CD14-positive monocyte (primary cell): Measurements from ENCODE around the gene TLCD3B. TPM values are rescaled to one million over a fixed set of nuclear protein-coding genes. Genes with fewer than 3 reads are reported as not detected.

Source experiments
- DNase-seq, 3 donors: peaks; one replicate each; pipeline ENCODE4 v3.0.0-alpha.2; 2011 to 2022
- H2AFZ ChIP-seq: 2 replicates; pipeline ENCODE4 v1.6.0; 2012; ENCODE audit warnings: mild to moderate bottlenecking, low read depth, low read length, inconsistent platforms; ENCODE audit not compliant: insufficient read depth, poor library complexity, severe bottlenecking
- H3K27ac ChIP-seq, 2 donors: 1 replicate in 1 of 2; 2 replicates in 1 of 2; pipeline ENCODE4 v1.5.1; 2012 to 2013; ENCODE audit warnings: low read length in 2 of 2, control low read depth in 1 of 2, inconsistent platforms in 1 of 2, low read depth in 1 of 2, mild to moderate bottlenecking in 1 of 2
- H3K27me3 ChIP-seq, 2 donors: one replicate each; pipeline versions ENCODE4 v1.6.0 to v1.6.1; 2011 to 2013; ENCODE audit warnings: low read length in 2 of 2; ENCODE audit not compliant: control insufficient read depth in 2 of 2, insufficient read depth in 2 of 2
- H3K36me3 ChIP-seq, 2 donors: replicated peaks in 1 of 2; 1 replicate in 1 of 2; 2 replicates in 1 of 2; pipeline versions ENCODE4 v1.5.1 to v1.6.1; 2012 to 2013; ENCODE audit warnings: low read length in 2 of 2, control low read depth in 1 of 2, inconsistent platforms in 1 of 2, mild to moderate bottlenecking in 1 of 2; ENCODE audit not compliant: insufficient read depth in 2 of 2, control insufficient read depth in 1 of 2
- H3K4me1 ChIP-seq, 2 donors: 1 replicate in 1 of 2; 2 replicates in 1 of 2; pipeline versions ENCODE4 v1.5.1 to v1.6.1; 2012 to 2013; ENCODE audit warnings: low read length in 2 of 2, control low read depth in 1 of 2, inconsistent platforms in 1 of 2, mild to moderate bottlenecking in 1 of 2, moderate library complexity in 1 of 2; ENCODE audit not compliant: insufficient read depth in 2 of 2, control insufficient read depth in 1 of 2
- H3K4me2 ChIP-seq: replicated peaks from 2 replicates; pipeline ENCODE3; 2012; ENCODE audit warnings: low read length, moderate library complexity, mild to moderate bottlenecking; ENCODE audit not compliant: poor library complexity, severe bottlenecking; ENCODE audit errors: extremely low read depth
- H3K4me3 ChIP-seq, 3 experiments: fragments of 200-600 bp in 1 of 3; sonication (generic) in 1 of 3; replicated peaks in 1 of 3; 1 replicate in 2 of 3; 2 replicates in 1 of 3; pipeline ENCODE4 v1.5.1; 2011 to 2013; ENCODE audit warnings: low read length in 3 of 3, mild to moderate bottlenecking in 3 of 3, control low read depth in 2 of 3, low read depth in 2 of 3, inconsistent platforms in 1 of 3, moderate library complexity in 1 of 3
- H3K79me2 ChIP-seq: 2 replicates; pipeline ENCODE4 v1.6.0; 2012; ENCODE audit warnings: mild to moderate bottlenecking, control low read depth, inconsistent platforms, low read length, moderate library complexity; ENCODE audit not compliant: insufficient read depth
- H3K9ac ChIP-seq: 2 replicates; pipeline ENCODE4 v1.6.0; 2017; ENCODE audit warnings: low read length, mild to moderate bottlenecking; ENCODE audit not compliant: insufficient read depth, poor library complexity, severe bottlenecking
- H3K9me3 ChIP-seq, 2 donors: replicated peaks in 1 of 2; 1 replicate in 1 of 2; 2 replicates in 1 of 2; pipeline versions ENCODE4 v1.5.1 to v1.6.1; 2012 to 2013; ENCODE audit warnings: low read length in 2 of 2, control low read depth in 1 of 2; ENCODE audit not compliant: control insufficient read depth in 1 of 2, insufficient read depth in 1 of 2
- H4K20me1 ChIP-seq: 2 replicates; pipeline ENCODE4 v1.6.0; 2012; ENCODE audit warnings: mild to moderate bottlenecking, low read length, control low read depth, moderate library complexity; ENCODE audit not compliant: insufficient read depth
- H3K27ac Mint-ChIP-seq, 7 donors: one replicate each; pipeline ENCODE4 v1.8.0; 2020; ENCODE audit warnings: mild to moderate bottlenecking in 7 of 7, mixed read lengths in 7 of 7, moderate library complexity in 6 of 7, inconsistent platforms in 2 of 7
- H3K27me3 Mint-ChIP-seq, 3 donors: one replicate each; pipeline ENCODE4 v1.8.0; 2021 to 2022; ENCODE audit warnings: low read depth in 3 of 3, mild to moderate bottlenecking in 3 of 3, mixed read lengths in 3 of 3, moderate library complexity in 3 of 3, inconsistent platforms in 1 of 3
- H3K36me3 Mint-ChIP-seq, 2 donors: one replicate each; pipeline ENCODE4 v1.8.0; 2020; ENCODE audit warnings: mixed read lengths in 2 of 2, inconsistent platforms in 1 of 2, mild to moderate bottlenecking in 1 of 2
- H3K4me1 Mint-ChIP-seq: one replicate; pipeline ENCODE4 v1.8.0; 2020; ENCODE audit warnings: mild to moderate bottlenecking, mixed read lengths
- H3K4me3 Mint-ChIP-seq, 2 donors: one replicate each; pipeline ENCODE4 v1.8.0; 2020; ENCODE audit warnings: mild to moderate bottlenecking in 2 of 2, mixed read lengths in 2 of 2, moderate library complexity in 1 of 2
- H3K9me3 Mint-ChIP-seq, 7 donors: one replicate each; pipeline ENCODE4 v1.8.0; 2020 to 2022; ENCODE audit warnings: mixed read lengths in 7 of 7, mild to moderate bottlenecking in 6 of 7, moderate library complexity in 6 of 7, inconsistent platforms in 2 of 7
- WGBS: methylation state at CpG from one replicate; pipeline ENCODE4 v1.1.5; 2013; ENCODE audit warnings: missing lambda C conversion rate; ENCODE audit not compliant: insufficient coverage; 5-methylcytosine and 5-hydroxymethylcytosine counted together
- intact Hi-C, 2 donors: fragments of 100-400 bp; cut with micrococcal nuclease; formaldehyde crosslinking; loops; one replicate each; pipeline versions ENCODE4 v1.15.0 to v1.15.1; 2023
- polyA plus RNA-seq, 3 donors: library from polyadenylated mRNA; depleted of rRNA in 1 of 3; unstranded in 2 of 3; stranded (reverse) in 1 of 3; fragments of 300-500 nt in 2 of 3; fragments of >200 nt in 1 of 3; fragmentation: Illumina TruSeq in 2 of 3; gene quantifications; 1 replicate in 2 of 3; 2 replicates in 1 of 3; pipeline ENCODE4 v1.2.3, GENCODE V29; 2012 to 2021
- TF ChIP-seq, protein P1 (sequence below): fragments of 200-600 bp; IDR thresholded peaks from one replicate; pipeline ENCODE4 v1.8.0; 2022; ENCODE audit warnings: antibody characterized with exemption, mild to moderate bottlenecking

TLCD3B gene
- polyA plus RNA-seq, 3 donors: not detected

- no peak overlapping the region for H3K4me3 ChIP-seq
- no peaks in the 10 kb centered on the region for H3K79me2 ChIP-seq
- H4K20me1 ChIP-seq: peaks cover 17% of the 10 kb centered on the region
- H3K27ac ChIP-seq: no peak overlapping the region
- TF ChIP-seq, protein P1, sequence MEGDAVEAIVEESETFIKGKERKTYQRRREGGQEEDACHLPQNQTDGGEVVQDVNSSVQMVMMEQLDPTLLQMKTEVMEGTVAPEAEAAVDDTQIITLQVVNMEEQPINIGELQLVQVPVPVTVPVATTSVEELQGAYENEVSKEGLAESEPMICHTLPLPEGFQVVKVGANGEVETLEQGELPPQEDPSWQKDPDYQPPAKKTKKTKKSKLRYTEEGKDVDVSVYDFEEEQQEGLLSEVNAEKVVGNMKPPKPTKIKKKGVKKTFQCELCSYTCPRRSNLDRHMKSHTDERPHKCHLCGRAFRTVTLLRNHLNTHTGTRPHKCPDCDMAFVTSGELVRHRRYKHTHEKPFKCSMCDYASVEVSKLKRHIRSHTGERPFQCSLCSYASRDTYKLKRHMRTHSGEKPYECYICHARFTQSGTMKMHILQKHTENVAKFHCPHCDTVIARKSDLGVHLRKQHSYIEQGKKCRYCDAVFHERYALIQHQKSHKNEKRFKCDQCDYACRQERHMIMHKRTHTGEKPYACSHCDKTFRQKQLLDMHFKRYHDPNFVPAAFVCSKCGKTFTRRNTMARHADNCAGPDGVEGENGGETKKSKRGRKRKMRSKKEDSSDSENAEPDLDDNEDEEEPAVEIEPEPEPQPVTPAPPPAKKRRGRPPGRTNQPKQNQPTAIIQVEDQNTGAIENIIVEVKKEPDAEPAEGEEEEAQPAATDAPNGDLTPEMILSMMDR: no peak
- no peak overlapping the region for H2AFZ ChIP-seq
- Mint-ChIP-seq H3K4me1 (no peaks in the 10 kb centered on the region), H3K36me3 (peaks cover 86 to 94% of the 10 kb centered on the region in 2 donors), H3K4me3 (no peak overlapping the region), H3K27ac (no peak overlapping the region), H3K27me3 (peaks cover 0 to 2% (median 0%) of the 10 kb centered on the region in 3 donors), H3K9me3 (peaks cover 0 to 2% (median 0%) of the 10 kb centered on the region in 7 donors)
- intact Hi-C loops: no loop called here
- no peaks in the 10 kb centered on the region for H3K4me1 ChIP-seq
- no peaks in the 10 kb centered on the region for H3K27me3 ChIP-seq
- H3K9ac ChIP-seq: no peak overlapping the region
- H3K4me2 ChIP-seq: no peak overlapping the region
- 71% methylated on average over 4 of the region's 6 CpGs for WGBS
- H3K36me3 ChIP-seq: peaks cover 98 to 100% of the 10 kb centered on the region in 2 donors
- DNase-seq: no peak
- H3K9me3 ChIP-seq: no peaks in the 10 kb centered on the region
These were observed 46.8 kb downstream of the TLCD3B start for GRCh38 chr16:29984137-29984763.

- Mint-ChIP-seq H3K4me1 (no peaks in the 10 kb centered on the region), H3K4me3 (no peak overlapping the region), H3K9me3 (peaks cover 0 to 2% (median 0%) of the 10 kb centered on the region in 7 donors), H3K36me3 (peaks cover 87 to 94% of the 10 kb centered on the region in 2 donors), H3K27me3 (peaks cover 0 to 2% (median 0%) of the 10 kb centered on the region in 3 donors), H3K27ac (peak overlapping the region in 1 of 7 donors; percentile 45)
- no peaks in the 10 kb centered on the region for H3K4me1 ChIP-seq
- no peak overlapping the region for H3K4me2 ChIP-seq
- WGBS: 89% methylated on average over 5 of the region's 12 CpGs
- intact Hi-C loops: no loop called here
- H3K27me3 ChIP-seq: no peaks in the 10 kb centered on the region
- H4K20me1 ChIP-seq: peaks cover 19% of the 10 kb centered on the region
- H3K79me2 ChIP-seq: no peaks in the 10 kb centered on the region
- H3K9ac ChIP-seq: no peak overlapping the region
- DNase-seq: no peak
- H3K36me3 ChIP-seq: peaks cover 100% of the 10 kb centered on the region in 2 donors
- no peaks in the 10 kb centered on the region for H3K9me3 ChIP-seq
- H3K27ac ChIP-seq: no peak overlapping the region
- no peak overlapping the region for H2AFZ ChIP-seq
- H3K4me3 ChIP-seq: no peak overlapping the region
- TF ChIP-seq, protein P1: no peak
These were observed 47.5 kb downstream of the TLCD3B start for GRCh38 chr16:29983420-29984136.
